Measurements from ENCODE around the gene MARCHF6. TPM values are rescaled to one million over a fixed set of nuclear protein-coding genes. Genes with fewer than 3 reads are reported as not detected.
"Not testable (repeated sequence)": the region's sequence is repeated elsewhere in the genome, so short reads cannot be mapped to it uniquely, and the experiment has no call there.

Gene MARCHF6
- total and polyA plus RNA-seq, 5 experiments from 2014 or later, result 31.5 to 198 (median 44.0) TPM

DNA sequence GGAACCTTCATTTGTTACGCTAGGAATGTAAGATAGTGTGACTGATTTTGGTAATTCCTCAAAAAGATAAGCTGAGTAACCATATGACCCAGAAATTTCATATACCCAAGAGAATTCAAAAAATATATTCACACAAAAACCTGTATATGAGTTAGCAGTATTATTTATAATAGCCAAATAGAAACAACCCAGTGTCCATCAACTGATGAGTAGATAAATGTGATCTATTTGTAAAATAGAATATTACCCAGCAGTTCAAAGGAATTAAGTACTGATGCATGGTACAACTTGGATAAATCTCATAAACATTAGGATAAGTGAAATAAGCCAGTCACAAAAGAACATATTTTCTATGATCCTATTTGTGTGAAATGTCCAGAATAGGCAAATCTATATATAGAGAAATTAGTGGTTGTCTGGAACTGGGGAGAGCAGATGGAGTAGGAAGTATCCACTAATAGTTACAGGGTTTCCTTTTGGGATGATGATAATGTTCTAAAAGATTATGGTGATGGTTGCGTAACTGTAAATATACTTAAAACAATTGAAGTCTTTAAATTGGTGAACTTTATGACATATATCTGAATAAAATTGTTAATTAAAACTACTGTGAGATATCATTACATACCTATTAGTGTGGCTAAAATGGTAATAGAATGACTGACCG lies 10.2 kb downstream of the MARCHF6 start:
- Mint-ChIP-seq H3K9me3 (no peaks in the 10 kb centered on the region), H3K4me1 (peaks cover 32 to 85% (median 82%) of the 10 kb centered on the region in 4 donors), H3K4me3 (peak overlapping the region in 1 of 10 donors; percentile 11), H3K36me3 (peaks cover 0 to 25% (median 0%) of the 10 kb centered on the region in 3 donors), H3K27me3 (no peaks in the 10 kb centered on the region), H3K27ac (peak overlapping the region in 3 of 10 donors; percentile 7 to 45 (median 37))
- DNase-seq (no peak), ATAC-seq (no peak)
- POLR2A ChIA-PET, result interaction anchor here (1.1 kb wide), 1 partner anchor 10 kb away, joined by 4 read pairs; the partner anchor contains the start of gene MARCHF6

DNA sequence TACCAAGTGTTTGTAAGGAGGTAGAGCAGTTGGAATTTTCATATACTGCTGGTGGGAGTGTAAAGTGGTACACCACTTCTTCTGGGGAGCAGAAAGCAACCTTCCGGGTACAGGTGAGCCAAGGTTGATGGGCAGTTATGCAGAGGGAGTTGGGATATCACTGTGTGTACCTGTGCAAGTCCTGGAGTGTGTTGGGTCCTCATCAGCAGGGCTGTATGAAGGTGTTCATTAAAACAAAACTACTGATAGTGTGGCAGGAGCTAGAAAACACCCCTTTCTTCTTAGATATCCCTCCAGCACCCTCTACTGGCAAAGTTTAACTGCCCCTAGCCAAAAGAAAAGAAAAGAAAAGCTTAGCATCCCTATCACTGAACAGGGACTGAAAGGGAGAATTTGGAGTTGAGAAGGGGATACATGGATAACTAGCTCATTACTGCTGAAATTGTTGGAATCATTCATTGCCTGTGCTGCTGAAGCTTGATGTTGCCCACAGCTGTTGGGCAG lies 10.7 kb downstream of the MARCHF6 start:
- peak; percentile 41 to 61 for ATAC-seq
- peaks cover 31 to 89% (median 84%) of the 10 kb centered on the region in 4 donors for H3K4me1 Mint-ChIP-seq
- peaks cover 0 to 28% (median 0%) of the 10 kb centered on the region in 3 donors for H3K36me3 Mint-ChIP-seq
- no peaks in the 10 kb centered on the region for H3K9me3 Mint-ChIP-seq
- H3K27ac Mint-ChIP-seq, result peak overlapping the region in 5 of 10 donors; percentile 7 to 63 (median 45)
- peak overlapping the region in 2 of 10 donors; percentile 11 to 44 for H3K4me3 Mint-ChIP-seq
- no peaks in the 10 kb centered on the region for H3K27me3 Mint-ChIP-seq
- POLR2A ChIA-PET, result interaction anchor here (1.1 kb wide), 1 partner anchor 11 kb away, joined by 4 read pairs; the partner anchor contains the start of gene MARCHF6
- DNase-seq, result peak in 1 of 10 donors; percentile 24

DNA sequence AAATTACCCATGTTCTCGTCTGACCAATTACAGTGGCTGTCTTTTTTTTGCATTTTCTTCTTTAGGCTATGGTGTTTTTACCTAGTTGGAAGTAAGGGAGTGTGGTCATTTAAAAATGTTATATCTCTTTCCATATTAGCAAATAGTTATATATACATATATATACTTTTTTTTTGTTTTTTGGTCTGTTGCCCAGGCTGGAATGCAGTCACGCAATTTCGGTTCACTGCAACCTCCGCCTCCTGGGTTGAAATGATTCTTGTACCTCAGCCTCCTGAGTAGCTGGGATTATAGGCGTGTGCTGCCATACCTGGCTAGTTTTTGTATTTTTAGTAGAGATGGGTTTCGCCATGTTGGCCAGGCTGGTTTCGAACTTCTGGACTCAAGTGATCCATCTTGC lies 12.3 kb downstream of the MARCHF6 start:
- Mint-ChIP-seq H3K27me3 (no peaks in the 10 kb centered on the region), H3K4me1 (peaks cover 30 to 86% (median 81%) of the 10 kb centered on the region in 4 donors), H3K9me3 (peaks cover 0 to under 1% (median 0%) of the 10 kb centered on the region in 9 donors), H3K4me3 (no peak overlapping the region), H3K27ac (no peak overlapping the region), H3K36me3 (peaks cover 0 to 28% (median 0%) of the 10 kb centered on the region in 3 donors)
- no peak for ATAC-seq
- DNase-seq, result no peak
- POLR2A ChIA-PET, result no interaction called here

DNA sequence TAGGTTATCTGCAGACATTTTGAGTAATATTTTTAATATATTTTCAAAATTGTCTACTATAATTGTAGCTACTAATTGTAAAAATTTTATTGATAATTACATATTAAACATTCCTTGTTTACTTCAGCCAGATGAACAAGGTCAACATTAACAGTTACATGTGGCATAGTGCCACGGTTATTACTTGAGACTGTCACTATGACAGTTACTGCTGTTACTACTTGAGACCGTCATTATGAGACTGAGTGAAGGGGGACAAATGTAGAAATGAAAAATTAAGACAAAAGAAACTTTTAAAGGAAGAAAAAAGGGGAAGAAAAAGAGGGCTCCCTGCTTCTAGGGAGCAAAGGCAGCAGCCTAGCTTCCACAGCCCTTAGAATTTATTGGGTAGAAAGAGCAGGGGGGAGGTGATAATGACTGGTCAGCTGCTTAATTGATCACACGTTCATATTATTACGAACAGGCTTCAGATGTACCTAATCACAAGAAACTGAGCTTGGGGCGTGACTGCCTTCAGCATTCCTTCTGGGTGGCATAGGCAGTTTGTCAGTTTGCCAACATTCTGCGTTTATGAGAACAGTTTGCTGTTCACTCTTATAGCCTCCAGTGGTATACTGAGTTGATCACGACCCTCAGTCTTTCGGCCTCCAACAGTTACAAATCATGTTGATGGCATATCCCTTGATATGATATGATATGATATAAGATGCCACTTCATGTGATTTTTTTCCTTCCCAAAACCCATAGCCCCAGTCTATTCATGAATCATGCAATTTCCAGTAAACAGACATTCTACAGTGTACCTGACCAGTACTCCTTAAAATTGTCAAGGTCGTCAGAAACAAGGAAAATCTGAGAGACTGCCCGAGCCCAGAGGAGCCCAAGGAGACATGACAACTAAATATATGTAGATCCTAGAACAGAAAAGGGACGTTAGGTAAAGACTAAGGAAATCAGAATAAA lies 13.1 kb downstream of the MARCHF6 start:
- peak overlapping the region in 6 of 10 donors; percentile 1 to 69 (median 34) for H3K27ac Mint-ChIP-seq
- H3K27me3 Mint-ChIP-seq, result no peaks in the 10 kb centered on the region
- H3K9me3 Mint-ChIP-seq, result peaks cover 0 to 9% (median 0%) of the 10 kb centered on the region in 9 donors
- H3K4me3 Mint-ChIP-seq, result peak overlapping the region in 2 of 10 donors; percentile 1
- ATAC-seq, result no peak
- POLR2A ChIA-PET, result no interaction called here
- DNase-seq, result no peak
- peaks cover 29 to 86% (median 81%) of the 10 kb centered on the region in 4 donors for H3K4me1 Mint-ChIP-seq
- H3K36me3 Mint-ChIP-seq, result peaks cover 0 to 28% (median 0%) of the 10 kb centered on the region in 3 donors

DNA sequence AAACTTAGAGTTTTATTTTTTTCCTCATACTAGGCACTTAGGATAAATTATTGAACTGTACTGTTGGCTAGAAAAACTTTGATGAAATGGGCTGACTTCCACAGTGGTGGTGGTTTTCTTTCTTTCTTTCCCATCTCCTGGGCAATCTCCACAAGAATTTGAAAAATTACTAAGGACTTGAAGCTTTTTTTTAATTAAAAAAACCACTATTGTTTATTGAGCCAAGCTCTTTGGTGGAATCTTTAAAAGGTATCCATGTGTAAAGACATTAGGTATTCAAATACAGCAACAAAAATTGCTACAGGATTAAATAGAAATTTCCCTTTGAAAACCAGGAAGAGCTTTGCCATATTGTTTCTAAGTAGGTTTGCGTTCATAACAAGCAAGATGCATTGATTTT lies 14.1 kb downstream of the MARCHF6 start:
- Mint-ChIP-seq H3K36me3 (peaks cover 0 to 22% (median 0%) of the 10 kb centered on the region in 3 donors), H3K9me3 (peaks cover 0 to 9% (median 0%) of the 10 kb centered on the region in 9 donors), H3K4me3 (no peak overlapping the region), H3K27me3 (no peaks in the 10 kb centered on the region), H3K27ac (peak overlapping the region in 1 of 10 donors; percentile 40), H3K4me1 (peaks cover 29 to 84% (median 83%) of the 10 kb centered on the region in 4 donors)
- DNase-seq (no peak), ATAC-seq (no peak)
- POLR2A ChIA-PET, result interaction anchor here (1.6 to 1.7 kb wide), 2 partner anchors 8 to 14 kb away, joined by 3 to 6 read pairs; partner anchors contain the start of gene MARCHF6

DNA sequence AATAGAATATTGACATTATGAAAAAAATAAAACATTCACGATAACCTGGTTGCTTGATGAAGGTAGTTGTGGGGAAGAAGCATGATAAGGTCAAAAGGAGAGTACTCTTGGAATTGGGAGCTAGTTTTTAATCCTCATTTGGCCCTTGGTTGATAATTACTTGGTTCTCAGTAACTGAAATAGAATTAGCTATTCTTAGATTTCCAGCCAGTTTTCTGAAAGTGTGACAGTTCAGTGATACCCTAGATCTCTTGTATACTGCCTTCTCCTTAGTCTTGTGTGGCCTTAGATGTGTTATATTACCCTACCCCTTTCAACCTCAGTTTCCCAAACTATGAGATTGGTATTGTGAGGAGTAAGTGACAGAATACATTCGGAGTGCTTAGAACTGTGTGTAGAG lies 17.4 kb downstream of the MARCHF6 start:
- DNase-seq (no peak), ATAC-seq (no peak)
- Mint-ChIP-seq H3K27ac (peak overlapping the region in 6 of 10 donors; percentile 3 to 40 (median 14)), H3K4me1 (peaks cover 40 to 89% (median 83%) of the 10 kb centered on the region in 4 donors), H3K36me3 (peaks cover 2 to 14% (median 4%) of the 10 kb centered on the region in 3 donors), H3K4me3 (peak overlapping the region in 4 of 10 donors; percentile 11 to 59 (median 43)), H3K9me3 (peaks cover 0 to 9% (median 0%) of the 10 kb centered on the region in 9 donors), H3K27me3 (no peaks in the 10 kb centered on the region)
- POLR2A ChIA-PET, result no interaction called here

DNA sequence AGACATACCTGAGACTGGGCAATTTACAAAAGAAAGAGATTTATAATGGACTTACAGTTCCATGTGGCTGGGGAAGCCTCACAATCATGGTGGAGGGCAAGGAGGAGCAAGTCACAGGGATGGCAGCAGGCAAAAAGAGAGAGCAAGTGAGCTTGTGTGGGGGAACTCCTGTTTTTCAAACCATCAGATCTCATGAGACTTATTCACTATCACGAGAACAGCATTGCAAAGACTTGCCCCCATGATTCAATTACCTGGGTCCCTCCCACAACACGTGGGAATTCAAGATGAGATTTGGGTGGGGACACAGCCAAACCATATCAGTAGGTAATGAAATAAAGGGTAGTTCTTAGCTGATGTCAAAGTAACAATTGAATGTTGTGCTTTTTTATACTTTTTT lies 17.9 kb downstream of the MARCHF6 start:
- DNase-seq, H3K9me3 Mint-ChIP-seq, POLR2A ChIA-PET, H3K27me3 Mint-ChIP-seq, ATAC-seq: not testable (repeated sequence)
- peak overlapping the region in 4 of 10 donors; percentile 7 to 71 (median 39) for H3K27ac Mint-ChIP-seq
- H3K4me1 Mint-ChIP-seq, result peaks cover 42 to 90% (median 86%) of the 10 kb centered on the region in 4 donors
- H3K36me3 Mint-ChIP-seq, result peaks cover 5 to 17% (median 8%) of the 10 kb centered on the region in 3 donors
- H3K4me3 Mint-ChIP-seq, result peak overlapping the region in 4 of 10 donors; percentile 1 to 59 (median 19)

DNA sequence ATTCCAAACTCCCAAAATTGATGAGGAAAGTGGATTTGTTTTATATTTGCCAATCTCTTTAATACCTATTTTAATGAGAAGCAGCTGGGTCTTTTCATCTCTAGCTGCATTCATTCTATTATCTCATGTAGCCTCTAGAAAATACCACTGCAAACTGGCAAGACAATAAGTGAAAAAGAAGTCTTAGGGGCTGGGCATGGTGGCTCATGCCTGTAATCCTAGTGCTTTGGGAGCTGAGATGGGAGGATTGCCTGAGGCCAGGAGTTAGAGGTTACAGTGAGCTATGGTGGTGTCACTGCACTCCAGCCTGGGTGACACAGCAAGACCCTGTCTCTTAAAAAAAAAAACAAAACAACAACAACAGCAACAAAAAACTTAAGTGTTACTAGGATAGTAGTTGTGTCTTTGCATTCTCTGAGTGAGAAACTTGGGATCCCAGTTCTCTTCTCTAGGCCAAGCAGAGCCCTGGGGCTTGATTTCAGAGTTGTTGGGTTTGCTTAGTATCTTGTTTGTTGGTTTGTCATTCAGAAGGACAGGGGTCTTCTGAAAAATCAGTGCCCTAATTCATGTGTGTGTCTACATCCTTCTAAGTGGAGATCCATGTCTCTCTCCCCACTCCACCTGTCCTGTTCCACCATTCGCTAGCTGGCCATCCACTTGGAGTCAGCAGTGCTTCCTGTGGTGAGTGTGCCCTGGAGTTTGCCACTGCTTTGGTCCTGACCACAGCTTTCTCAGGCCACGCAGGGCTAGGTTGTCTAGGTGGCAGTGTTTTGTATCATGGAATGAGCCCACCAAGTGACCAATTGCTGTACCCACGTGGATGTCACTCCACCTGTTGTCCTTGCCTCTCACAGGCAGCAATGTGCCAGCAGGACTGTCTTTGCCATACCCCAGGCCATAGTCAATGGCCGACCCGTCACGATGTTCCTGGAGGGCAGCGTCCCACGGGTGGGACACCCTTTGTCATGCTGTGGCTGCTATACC lies 19.5 kb downstream of the MARCHF6 start:
- H3K4me3 Mint-ChIP-seq, result peak overlapping the region in 6 of 10 donors; percentile 9 to 30 (median 25)
- peaks cover 44 to 87% (median 85%) of the 10 kb centered on the region in 4 donors for H3K4me1 Mint-ChIP-seq
- H3K9me3 Mint-ChIP-seq, result peaks cover 0 to 9% (median 0%) of the 10 kb centered on the region in 9 donors
- peak overlapping the region in 8 of 10 donors; percentile 14 to 84 (median 34) for H3K27ac Mint-ChIP-seq
- DNase-seq, result no peak
- no peak for ATAC-seq
- peaks cover 5 to 21% (median 11%) of the 10 kb centered on the region in 3 donors for H3K36me3 Mint-ChIP-seq
- POLR2A ChIA-PET, result no interaction called here
- no peaks in the 10 kb centered on the region for H3K27me3 Mint-ChIP-seq

DNA sequence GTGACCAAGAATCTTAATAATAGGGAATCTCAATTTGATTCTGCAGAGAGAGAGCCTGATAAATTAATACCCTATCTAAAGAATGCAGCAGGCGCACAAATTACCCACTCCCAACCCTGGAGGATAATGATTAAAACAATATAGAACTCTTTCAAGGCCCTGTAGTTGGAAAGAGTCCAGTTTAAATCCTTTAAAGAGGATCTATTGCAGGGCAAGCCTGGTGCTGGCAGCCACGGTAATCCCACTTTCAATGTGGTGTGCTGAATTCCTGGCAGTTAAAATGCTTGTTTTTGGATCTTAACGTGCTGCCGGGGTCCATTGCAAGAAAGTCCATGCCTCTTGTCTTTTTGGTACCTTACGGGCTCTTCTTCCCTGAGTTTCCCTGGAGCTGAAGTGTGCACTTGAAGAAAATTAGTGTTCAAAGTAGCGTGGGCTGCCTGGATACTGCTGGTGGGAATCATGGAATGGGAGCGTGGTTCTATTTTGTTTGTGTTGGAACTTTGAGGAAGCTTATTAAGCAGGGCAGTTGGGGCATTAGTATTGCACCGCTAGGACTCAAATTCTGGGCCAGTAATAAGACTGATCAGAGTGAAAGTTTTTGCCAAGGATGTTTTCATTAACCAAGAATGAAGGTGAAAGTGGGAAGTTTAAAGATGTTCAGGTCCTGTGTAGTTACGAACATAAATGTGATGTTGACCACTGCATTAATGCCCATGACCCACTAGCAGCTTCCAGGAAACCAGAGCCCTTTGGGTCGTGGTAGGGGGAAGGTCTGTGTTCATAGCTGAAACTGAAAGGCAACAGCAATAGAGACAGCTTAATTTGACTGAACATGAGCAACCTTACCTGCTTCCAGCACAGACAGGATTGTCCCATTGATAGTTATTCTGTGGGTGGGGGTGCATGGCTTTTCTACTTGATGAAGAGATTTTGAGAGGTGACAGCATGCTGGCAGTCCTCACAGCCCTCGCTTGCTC lies 20.8 kb downstream of the MARCHF6 start:
- H3K4me3 Mint-ChIP-seq, result peak overlapping the region in 8 of 10 donors; percentile 2 to 45 (median 22)
- ATAC-seq, result no peak
- H3K4me1 Mint-ChIP-seq, result peaks cover 43 to 83% (median 79%) of the 10 kb centered on the region in 4 donors
- H3K27me3 Mint-ChIP-seq, result no peaks in the 10 kb centered on the region
- DNase-seq, result no peak
- H3K9me3 Mint-ChIP-seq, result peaks cover 0 to 9% (median 0%) of the 10 kb centered on the region in 9 donors
- POLR2A ChIA-PET, result no interaction called here
- peaks cover 5 to 27% (median 11%) of the 10 kb centered on the region in 3 donors for H3K36me3 Mint-ChIP-seq
- peak overlapping the region in 8 of 10 donors; percentile 17 to 78 (median 64) for H3K27ac Mint-ChIP-seq

DNA sequence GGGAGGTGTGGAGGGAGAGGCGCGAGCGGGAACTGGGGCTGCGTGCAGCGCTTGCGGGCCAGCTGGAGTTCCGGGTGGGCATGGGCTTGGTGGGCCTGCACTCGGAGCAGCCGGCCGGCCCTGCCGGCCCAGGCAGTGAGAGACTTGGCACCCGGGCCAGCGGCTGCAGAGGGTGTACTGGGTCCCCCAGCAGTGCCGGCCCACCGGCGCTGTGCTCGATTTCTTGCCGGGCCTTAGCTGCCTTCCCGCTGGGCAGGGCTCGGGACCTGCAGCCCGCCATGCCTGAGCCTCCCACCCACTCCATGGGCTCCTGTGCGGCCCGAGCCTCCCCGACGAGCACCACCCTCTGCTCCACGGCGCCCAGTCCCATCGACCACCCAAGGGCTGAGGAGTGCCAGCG lies 21.7 kb downstream of the MARCHF6 start:
- not testable (repeated sequence) for H3K27ac Mint-ChIP-seq
- H3K4me1 Mint-ChIP-seq, result peaks cover 40 to 78% (median 76%) of the 10 kb centered on the region in 4 donors

More for the DNA sequence above, 21.7 kb downstream of the MARCHF6 start:
- DNase-seq, H3K9me3 Mint-ChIP-seq, ATAC-seq, H3K27me3 Mint-ChIP-seq: not testable (repeated sequence)
- Mint-ChIP-seq H3K4me3 (peak overlapping the region in 2 of 10 donors; percentile 16 to 45), H3K36me3 (peaks cover 5 to 32% (median 11%) of the 10 kb centered on the region in 3 donors)
- POLR2A ChIA-PET, result interaction anchor here (4.1 kb wide), 1 partner anchor 22 kb away, joined by 18 read pairs; the partner anchor contains the start of gene MARCHF6

Measured in naive thymus-derived CD8-positive, alpha-beta T cell (primary cell).